HG02884 (cell line): ENCODE results near the gene CHCHD1.
"Not testable (repeated sequence)": the region's sequence is repeated elsewhere in the genome, so short reads cannot be mapped to it uniquely, and the experiment has no call there.

ENCODE experiments used
- ATAC-seq: cut with Tn5 transposase; IDR thresholded peaks from one replicate; pipeline ENCODE4 v1.9.1; 2021; ENCODE audit warnings: mild to moderate bottlenecking, moderate library complexity; ENCODE audit not compliant: unreplicated experiment

Gene CHCHD1

DNA sequence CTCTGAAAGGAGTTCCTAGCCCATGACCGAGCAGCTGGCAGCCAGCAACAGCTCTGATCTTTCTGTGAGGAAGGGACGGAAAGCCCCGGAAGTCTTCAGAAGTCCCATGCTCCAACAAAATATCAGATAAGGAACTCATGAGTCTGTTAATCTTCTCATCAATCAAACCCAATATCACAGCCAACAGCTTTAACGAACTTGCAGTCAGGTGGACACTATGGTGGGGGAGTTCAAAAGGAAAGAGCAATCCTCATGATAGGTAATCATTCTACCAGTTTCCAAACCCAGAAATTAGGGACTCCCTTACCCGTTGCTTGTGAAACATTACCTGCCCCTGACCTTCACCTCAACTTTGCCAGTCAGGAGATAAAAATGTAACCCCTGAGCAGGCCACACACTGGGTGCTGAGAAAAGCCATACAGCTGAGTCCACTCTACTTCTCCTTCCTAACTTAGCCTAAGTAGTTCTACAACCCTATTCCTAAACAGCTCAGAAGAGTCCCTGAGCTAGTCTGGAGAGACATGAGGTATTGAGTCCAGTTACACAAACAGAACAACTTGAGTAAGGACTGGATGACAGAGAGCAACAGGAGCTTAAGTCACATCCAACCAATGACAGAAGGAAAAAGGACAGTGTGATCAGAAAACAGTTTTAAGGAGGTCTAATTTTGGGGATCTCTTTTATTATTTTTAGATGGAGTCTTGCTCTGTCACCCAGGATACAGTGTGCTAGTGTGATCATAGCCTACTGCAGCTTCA lies 27.4 kb downstream of the CHCHD1 start:
- no peak for ATAC-seq

DNA sequence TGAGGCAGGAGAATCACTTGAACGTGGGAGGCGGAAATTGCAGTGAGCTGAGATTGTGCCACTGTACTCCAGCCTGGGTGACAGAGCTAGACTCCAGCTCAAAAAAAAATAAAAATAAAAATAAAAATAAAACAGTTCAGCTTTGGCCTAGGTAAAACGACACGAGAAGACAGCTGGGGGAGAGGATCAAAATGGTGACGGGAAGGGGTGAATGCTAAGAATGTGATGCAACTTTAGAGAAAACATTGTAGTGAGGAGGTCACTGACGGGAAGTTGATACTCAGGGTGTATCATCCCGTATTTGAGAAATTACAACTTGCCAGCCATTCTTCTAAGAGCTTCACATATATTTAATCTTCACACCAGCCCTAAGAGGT lies 28.5 kb downstream of the CHCHD1 start:
- ATAC-seq, result no peak

GRCh38 chr10:73810735-73811465 lies 29.1 kb downstream of the CHCHD1 start:
- peak; percentile 22 for ATAC-seq

GRCh38 chr10:73812657-73813056 lies 30.8 kb downstream of the CHCHD1 start:
- no peak for ATAC-seq

- ATAC-seq, result no peak
These were observed 31.5 kb downstream of the CHCHD1 start for GRCh38 chr10:73813333-73813732.

- ATAC-seq, result no peak
These were observed 32.5 kb downstream of the CHCHD1 start for GRCh38 chr10:73814276-73814895.

DNA sequence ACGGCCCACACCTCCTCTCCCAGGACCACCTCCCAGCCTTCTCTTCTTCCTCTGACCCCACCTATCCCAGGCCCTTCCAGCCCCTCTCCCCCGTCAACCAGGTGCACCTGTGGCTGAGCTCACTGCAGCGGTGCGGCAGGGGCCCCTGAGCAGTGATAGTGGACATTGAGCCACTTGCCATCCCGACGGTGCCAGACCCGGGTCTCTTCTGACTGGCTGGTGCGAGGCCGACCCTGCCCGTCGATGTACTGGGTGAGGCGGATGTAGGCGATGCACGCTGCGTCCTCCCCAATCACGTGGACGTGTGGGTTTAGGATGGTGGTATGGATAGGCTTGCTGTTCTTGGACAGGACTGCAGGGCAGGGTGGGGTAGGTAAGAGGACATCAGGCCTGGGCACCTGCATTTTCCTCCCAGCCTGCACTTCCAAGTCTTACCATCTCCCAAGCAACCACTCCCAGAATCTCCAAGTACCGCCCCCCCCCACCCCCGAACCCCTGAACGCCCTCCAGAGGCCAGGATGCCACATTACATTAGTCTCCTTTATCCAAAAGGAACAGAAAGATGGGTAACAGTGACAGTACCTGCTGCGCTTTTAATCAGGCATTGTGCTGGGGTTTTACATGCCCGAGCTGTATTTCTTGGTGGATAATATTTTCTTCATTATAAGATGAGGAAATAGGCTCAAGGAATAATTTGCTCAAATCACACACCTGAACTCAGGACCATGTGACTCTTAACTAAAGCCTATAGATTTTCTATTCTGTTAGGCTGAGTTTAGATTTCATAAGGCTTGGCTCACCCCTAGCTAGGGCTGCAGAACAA lies 33.3 kb downstream of the CHCHD1 start:
- ATAC-seq, result no peak

DNA sequence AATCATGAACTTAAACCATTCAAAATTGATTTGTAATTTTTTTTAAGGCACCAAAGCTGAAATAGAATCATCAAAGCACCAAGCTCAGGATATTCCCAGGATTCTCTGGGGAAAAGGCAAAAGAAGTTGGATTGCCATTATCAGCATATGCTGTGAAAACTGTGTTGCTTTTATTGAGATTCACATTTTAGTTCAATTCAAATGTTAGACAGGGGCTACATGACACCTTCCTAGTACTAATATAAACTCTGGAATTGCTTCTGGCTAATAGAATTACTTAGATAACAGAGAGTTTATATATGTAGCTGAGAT lies 33.8 kb downstream of the CHCHD1 start:
- ATAC-seq, result no peak

DNA sequence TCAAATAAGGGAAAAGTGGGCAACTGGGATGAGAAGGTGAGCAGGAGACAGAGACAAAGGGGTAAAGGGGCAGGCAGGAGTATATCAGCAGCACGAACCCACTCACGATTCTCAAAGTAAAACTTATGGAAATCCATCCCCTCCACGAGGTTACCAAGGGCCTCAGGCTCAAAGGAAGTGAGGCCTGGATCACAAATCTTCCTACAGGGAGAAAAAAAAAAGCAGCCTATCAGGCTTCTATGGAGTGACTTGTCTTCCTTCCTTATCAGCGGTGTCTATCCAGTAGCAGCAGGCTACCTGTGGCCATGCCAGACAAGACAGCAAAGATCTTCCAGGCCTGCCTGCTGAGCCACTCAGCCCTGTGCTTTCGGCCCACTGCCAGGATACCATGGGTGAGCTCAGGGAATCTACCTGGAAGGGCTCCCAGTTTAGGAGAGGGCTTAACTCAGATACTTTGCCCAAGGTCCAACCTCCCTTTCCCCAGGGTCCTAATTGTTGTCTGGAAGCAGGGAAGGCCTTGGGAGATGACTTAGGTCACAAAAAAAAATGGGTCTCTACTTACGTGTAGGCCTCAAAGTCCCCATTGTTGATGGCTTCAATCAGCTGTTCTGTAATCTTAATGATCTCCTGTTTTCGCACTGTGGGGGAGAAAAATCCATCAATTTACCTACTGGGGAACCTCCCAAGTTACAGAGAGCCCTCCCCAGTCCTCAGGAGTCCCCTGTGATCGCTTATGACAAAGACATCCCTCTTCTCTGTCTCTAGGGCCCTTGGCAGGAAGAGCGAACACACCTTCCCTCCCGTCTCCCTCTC lies 35.3 kb downstream of the CHCHD1 start:
- no peak for ATAC-seq

DNA sequence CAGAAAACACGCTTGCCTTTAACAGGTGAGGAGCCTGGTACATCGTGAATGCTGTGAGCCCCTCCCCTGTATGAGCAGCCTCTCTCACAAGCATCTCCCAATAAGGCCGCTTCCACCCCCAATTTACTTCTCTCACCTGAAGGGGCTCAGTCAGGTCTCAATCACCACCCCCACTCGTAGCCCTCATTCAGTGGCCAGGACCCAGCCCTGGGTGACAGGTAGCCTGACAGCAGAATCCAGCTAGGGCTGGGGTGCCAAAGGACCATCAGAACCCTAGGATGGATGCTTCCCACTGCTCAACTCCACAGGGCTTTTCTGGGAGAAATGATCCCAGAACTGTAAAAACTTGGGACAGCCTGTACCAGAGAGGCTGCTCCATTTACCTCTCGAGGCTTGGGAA lies 36.0 kb downstream of the CHCHD1 start:
- no peak for ATAC-seq

- no peak for ATAC-seq
These were observed 36.6 kb downstream of the CHCHD1 start for GRCh38 chr10:73818402-73818801.

GRCh38 chr10:73819081-73819480 lies 37.2 kb downstream of the CHCHD1 start:
- ATAC-seq, result no peak

- no peak for ATAC-seq
These were observed 37.8 kb downstream of the CHCHD1 start for GRCh38 chr10:73819513-73820093.

- ATAC-seq, result no peak
These were observed 41.5 kb downstream of the CHCHD1 start for GRCh38 chr10:73823391-73823790.

DNA sequence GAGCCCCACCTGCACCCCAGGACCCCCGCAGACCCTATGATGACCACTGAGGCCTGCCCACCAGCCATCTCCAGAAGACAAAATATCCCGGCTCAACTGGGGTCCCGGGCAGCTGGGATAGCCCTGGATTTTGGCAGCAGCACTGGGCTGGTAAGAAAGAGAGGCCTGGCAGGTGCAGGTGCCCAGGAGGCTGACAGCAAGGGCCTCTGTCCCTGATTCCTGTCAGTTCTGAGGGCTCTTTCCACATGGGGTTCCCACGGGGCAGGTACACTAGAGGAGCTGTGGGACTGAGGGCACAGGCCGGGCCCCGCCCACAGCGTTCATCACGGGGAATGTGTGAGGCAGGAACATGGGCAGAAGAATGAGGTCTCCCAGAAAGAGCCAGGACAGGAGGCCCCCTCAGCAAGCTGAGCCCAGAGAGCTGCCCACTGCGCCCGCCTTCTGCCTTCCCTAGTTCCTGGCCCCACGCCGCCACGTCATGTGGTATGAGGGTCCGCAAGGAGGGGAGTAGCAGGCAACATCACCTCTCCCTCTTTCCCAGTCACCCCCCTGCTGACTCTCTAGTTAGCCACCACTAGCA lies 42.4 kb downstream of the CHCHD1 start:
- no peak for ATAC-seq

GRCh38 chr10:73827346-73828089 lies 45.7 kb downstream of the CHCHD1 start:
- no peak for ATAC-seq

DNA sequence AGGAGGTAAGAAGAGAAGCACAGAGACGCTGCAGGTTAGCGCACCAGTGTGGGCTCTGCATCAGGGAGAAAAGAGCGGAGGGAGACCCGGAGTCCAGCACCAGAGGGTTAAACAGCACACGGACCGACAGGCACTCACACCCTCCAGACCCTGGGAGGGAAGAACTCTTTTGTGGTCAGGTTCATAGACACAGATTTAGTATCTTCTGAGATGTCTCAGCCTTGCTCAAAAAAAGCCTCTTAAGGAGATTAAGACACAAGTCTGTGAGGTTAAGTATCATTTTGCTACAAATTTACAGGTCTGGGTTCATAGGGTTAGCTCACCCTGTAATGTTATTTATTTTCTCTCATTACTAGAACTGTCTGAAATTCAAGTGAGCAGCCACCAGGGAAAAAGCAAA lies 46.3 kb downstream of the CHCHD1 start:
- no peak for ATAC-seq

DNA sequence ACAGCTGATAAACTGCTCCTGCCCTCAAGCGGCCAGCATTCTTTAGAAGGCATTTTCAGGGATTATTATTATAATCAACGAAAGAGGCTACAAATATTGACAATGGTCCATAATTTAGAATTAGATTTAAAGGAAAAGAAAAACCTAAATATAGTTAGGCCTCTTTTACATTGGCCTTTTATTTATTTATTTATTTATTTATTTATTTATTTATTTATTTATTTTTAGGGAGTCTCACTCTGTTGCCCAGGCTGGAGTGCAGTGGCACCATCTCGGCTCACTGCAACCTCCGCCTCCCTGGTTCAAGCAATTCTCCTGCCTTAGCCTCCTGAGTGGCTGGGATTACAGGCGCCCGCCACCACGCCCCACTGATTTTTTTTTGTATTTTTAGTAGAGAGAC lies 47.2 kb downstream of the CHCHD1 start:
- ATAC-seq, result not testable (repeated sequence)
